Measurements from ENCODE around the gene ZNF275. TPM values are rescaled to one million over a fixed set of nuclear protein-coding genes. Genes with fewer than 3 reads are reported as not detected.

Gene ZNF275
- polyA plus RNA-seq, 4 donors, result 1.1 to 9.0 (median 2.3) TPM

DNA sequence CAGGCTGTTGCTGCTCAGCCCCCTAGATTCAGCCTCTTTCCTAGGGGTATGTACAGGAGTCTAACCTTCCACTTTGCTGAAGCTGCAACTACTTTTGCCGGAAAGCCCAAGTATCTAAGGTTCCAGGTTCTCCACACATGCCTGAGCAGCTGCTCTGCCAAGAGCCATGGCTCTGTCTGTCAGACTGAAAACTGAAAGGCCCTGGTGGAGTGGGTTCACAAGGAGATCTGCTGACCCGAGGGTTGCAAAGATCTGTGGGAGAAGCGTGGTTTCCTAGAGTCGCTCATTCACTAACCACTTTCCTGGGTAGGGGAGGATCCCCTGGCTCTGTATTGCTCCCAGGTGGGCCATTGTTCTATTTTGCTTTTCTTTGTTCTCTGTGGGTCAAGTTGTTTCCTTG is 6.4 kb upstream of the ZNF275 start:
- H3K9me3 ChIP-seq (ENCODE audit: control insufficient read depth in 2 of 2, insufficient read depth in 1 of 2, low read depth in 1 of 2, low read length in 1 of 2), result no peaks in the 10 kb centered on the region
- no peak overlapping the region for H3K4me3 ChIP-seq (ENCODE audit: low read depth in 1 of 3, low read length in 3 of 3)
- no peaks in the 10 kb centered on the region for H3K36me3 ChIP-seq (ENCODE audit: control insufficient read depth in 3 of 3, insufficient read depth in 2 of 3, low read depth in 1 of 3, low read length in 3 of 3)
- H3K4me1 ChIP-seq (ENCODE audit: control insufficient read depth in 3 of 3, insufficient read depth in 2 of 3, low read depth in 1 of 3, low read length in 2 of 3), result no peaks in the 10 kb centered on the region
- 75 to 93% (median 75%) methylated on average over 4 of the region's 4 CpGs for WGBS, 3 donors
- DNase-seq, result no peak
- no peak for FAIRE-seq
- H3K27me3 ChIP-seq (ENCODE audit: control insufficient read depth in 3 of 3, insufficient read depth in 3 of 3, low read length in 3 of 3), result peaks cover 0 to 8% (median 0%) of the 10 kb centered on the region in 3 donors
- no peak overlapping the region for H3K27ac ChIP-seq (ENCODE audit: low read depth in 1 of 3, low read length in 2 of 3)

DNA sequence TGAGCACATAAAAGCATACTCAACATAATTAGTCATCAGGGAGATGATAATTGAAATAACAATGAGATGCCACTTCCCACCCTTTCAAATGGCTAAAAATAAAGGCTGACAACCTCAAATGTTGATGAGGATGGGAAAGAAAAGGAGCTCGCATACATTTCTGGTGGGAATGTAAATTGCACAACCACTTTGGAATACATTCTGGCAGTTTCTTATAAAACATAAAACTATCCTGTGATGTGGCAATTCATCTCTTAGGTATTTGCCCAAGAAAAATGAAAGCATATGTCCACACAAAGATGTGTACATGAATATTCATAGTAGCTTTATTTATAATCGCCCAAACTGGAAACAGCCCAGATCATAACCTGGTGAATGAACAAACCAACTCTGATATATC is 687 bp upstream of the ZNF275 start:
- Histone ChIP-seq H3K4me3 (ENCODE audit: low read depth in 1 of 3, low read length in 3 of 3) (no peak overlapping the region), H3K9me3 (ENCODE audit: control insufficient read depth in 2 of 2, insufficient read depth in 1 of 2, low read depth in 1 of 2, low read length in 1 of 2) (no peaks in the 10 kb centered on the region), H3K4me1 (ENCODE audit: control insufficient read depth in 3 of 3, insufficient read depth in 2 of 3, low read depth in 1 of 3, low read length in 2 of 3) (no peaks in the 10 kb centered on the region), H3K27me3 (ENCODE audit: control insufficient read depth in 3 of 3, insufficient read depth in 3 of 3, low read length in 3 of 3) (peaks cover 0 to 3% (median 0%) of the 10 kb centered on the region in 3 donors), H3K27ac (ENCODE audit: low read depth in 1 of 3, low read length in 2 of 3) (no peak overlapping the region), H3K36me3 (ENCODE audit: control insufficient read depth in 3 of 3, insufficient read depth in 2 of 3, low read depth in 1 of 3, low read length in 3 of 3) (peaks cover 0 to 2% (median 0%) of the 10 kb centered on the region in 3 donors)
- FAIRE-seq, result no peak
- WGBS, 3 donors, result 41 to 64% (median 46%) methylated on average over 2 of the region's 2 CpGs
- DNase-seq, result no peak

DNA sequence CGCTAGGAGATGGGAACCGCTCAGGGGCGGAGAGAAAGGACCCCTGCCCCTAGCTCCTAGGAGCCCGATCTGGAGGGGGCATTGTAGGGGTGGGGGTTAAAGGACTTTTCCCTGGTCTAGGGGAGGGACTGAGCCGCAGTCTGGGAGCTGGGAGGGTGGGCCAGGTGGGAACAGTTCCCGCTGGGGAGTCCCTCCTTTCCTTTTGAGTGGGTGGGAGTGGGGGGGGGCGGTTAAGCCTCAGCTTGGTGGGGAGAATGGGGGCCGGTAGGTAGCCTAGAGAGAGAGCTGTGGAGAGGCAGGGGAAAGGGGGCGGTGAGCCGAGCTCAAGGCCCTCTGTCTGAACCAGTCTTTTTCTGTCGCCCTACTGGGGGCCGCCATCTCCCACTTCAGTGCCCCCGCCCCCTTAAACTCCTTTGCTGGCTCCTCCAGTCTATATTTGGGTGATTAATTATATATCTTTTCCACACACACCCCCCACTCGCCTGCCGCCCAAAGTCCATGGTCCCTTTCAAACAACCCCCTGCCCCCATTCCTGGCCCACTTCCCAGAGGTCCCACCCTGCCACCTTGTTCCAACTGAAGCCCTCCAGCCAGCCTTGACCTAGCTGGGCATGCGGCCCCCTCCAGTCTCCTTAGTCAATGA is 822 bp downstream of the ZNF275 start:
- WGBS, 3 donors, result 10 to 42% (median 30%) methylated on average over 7 to 16 of the region's 16 CpGs
- Histone ChIP-seq H3K9me3 (ENCODE audit: control insufficient read depth in 2 of 2, insufficient read depth in 1 of 2, low read depth in 1 of 2, low read length in 1 of 2) (no peaks in the 10 kb centered on the region), H3K27ac (ENCODE audit: low read depth in 1 of 3, low read length in 2 of 3) (peak overlapping the region in 1 of 3 donors; percentile 68), H3K4me3 (ENCODE audit: low read depth in 1 of 3, low read length in 3 of 3) (peak overlapping the region; percentile 66 to 83 (median 73)), H3K27me3 (ENCODE audit: control insufficient read depth in 3 of 3, insufficient read depth in 3 of 3, low read length in 3 of 3) (peaks cover 0 to 3% (median 0%) of the 10 kb centered on the region in 3 donors), H3K4me1 (ENCODE audit: control insufficient read depth in 3 of 3, insufficient read depth in 2 of 3, low read depth in 1 of 3, low read length in 2 of 3) (no peaks in the 10 kb centered on the region), H3K36me3 (ENCODE audit: control insufficient read depth in 3 of 3, insufficient read depth in 2 of 3, low read depth in 1 of 3, low read length in 3 of 3) (peaks cover 0 to 6% (median 0%) of the 10 kb centered on the region in 3 donors)
- no peak for FAIRE-seq
- DNase-seq, result peak in 1 of 2 donors; percentile 6

GRCh38 chrX:153336121-153336894 is 2.4 kb downstream of the ZNF275 start:
- H3K27ac ChIP-seq (ENCODE audit: low read depth in 1 of 3, low read length in 2 of 3), result no peak overlapping the region
- no peak for DNase-seq
- H3K4me3 ChIP-seq (ENCODE audit: low read depth in 1 of 3, low read length in 3 of 3), result no peak overlapping the region
- no peaks in the 10 kb centered on the region for H3K4me1 ChIP-seq (ENCODE audit: control insufficient read depth in 3 of 3, insufficient read depth in 2 of 3, low read depth in 1 of 3, low read length in 2 of 3)
- peaks cover 0 to 2% of the 10 kb centered on the region in 2 donors for H3K9me3 ChIP-seq (ENCODE audit: control insufficient read depth in 2 of 2, insufficient read depth in 1 of 2, low read depth in 1 of 2, low read length in 1 of 2)
- WGBS, 3 donors, result 71 to 90% (median 81%) methylated on average over 11 of the region's 11 CpGs
- no peaks in the 10 kb centered on the region for H3K27me3 ChIP-seq (ENCODE audit: control insufficient read depth in 3 of 3, insufficient read depth in 3 of 3, low read length in 3 of 3)
- no peak for FAIRE-seq
- H3K36me3 ChIP-seq (ENCODE audit: control insufficient read depth in 3 of 3, insufficient read depth in 2 of 3, low read depth in 1 of 3, low read length in 3 of 3), result peaks cover 0 to 9% (median 0%) of the 10 kb centered on the region in 3 donors

- no peaks in the 10 kb centered on the region for H3K27me3 ChIP-seq (ENCODE audit: control insufficient read depth in 3 of 3, insufficient read depth in 3 of 3, low read length in 3 of 3)
- H3K36me3 ChIP-seq (ENCODE audit: control insufficient read depth in 3 of 3, insufficient read depth in 2 of 3, low read depth in 1 of 3, low read length in 3 of 3), result peaks cover 0 to 9% (median 0%) of the 10 kb centered on the region in 3 donors
- FAIRE-seq (no peak), DNase-seq (no peak)
- no peaks in the 10 kb centered on the region for H3K4me1 ChIP-seq (ENCODE audit: control insufficient read depth in 3 of 3, insufficient read depth in 2 of 3, low read depth in 1 of 3, low read length in 2 of 3)
- no peak overlapping the region for H3K27ac ChIP-seq (ENCODE audit: low read depth in 1 of 3, low read length in 2 of 3)
- peaks cover 0 to 2% of the 10 kb centered on the region in 2 donors for H3K9me3 ChIP-seq (ENCODE audit: control insufficient read depth in 2 of 2, insufficient read depth in 1 of 2, low read depth in 1 of 2, low read length in 1 of 2)
- WGBS, 3 donors, result 78 to 93% (median 83%) methylated on average over 5 of the region's 5 CpGs
- H3K4me3 ChIP-seq (ENCODE audit: low read depth in 1 of 3, low read length in 3 of 3), result no peak overlapping the region
These were observed 3.0 kb downstream of the ZNF275 start for GRCh38 chrX:153336988-153337387.

DNA sequence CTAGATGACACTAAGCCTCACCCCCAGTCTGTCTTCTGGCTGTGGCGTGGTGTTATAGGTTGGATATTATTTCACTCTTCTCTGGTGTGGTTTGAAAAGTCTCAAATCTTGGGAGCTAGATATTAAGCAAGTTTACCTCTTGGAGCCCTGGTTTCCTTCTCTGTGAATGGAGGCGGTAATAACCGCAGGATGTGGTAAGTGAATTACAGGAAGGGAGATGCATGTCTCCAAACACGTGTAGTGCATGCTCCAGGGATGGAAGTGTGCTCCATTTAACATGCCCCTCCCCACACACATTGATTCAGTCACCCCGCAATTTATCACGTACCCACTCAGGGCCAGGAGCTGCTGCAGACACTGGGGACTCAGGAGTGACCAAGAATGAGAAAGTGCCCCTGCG is 4.9 kb downstream of the ZNF275 start:
- Histone ChIP-seq H3K27me3 (ENCODE audit: control insufficient read depth in 3 of 3, insufficient read depth in 3 of 3, low read length in 3 of 3) (no peaks in the 10 kb centered on the region), H3K27ac (ENCODE audit: low read depth in 1 of 3, low read length in 2 of 3) (no peak overlapping the region), H3K4me3 (ENCODE audit: low read depth in 1 of 3, low read length in 3 of 3) (no peak overlapping the region), H3K36me3 (ENCODE audit: control insufficient read depth in 3 of 3, insufficient read depth in 2 of 3, low read depth in 1 of 3, low read length in 3 of 3) (peaks cover 0 to 16% (median 0%) of the 10 kb centered on the region in 3 donors), H3K9me3 (ENCODE audit: control insufficient read depth in 2 of 2, insufficient read depth in 1 of 2, low read depth in 1 of 2, low read length in 1 of 2) (peaks cover 0 to 2% of the 10 kb centered on the region in 2 donors), H3K4me1 (ENCODE audit: control insufficient read depth in 3 of 3, insufficient read depth in 2 of 3, low read depth in 1 of 3, low read length in 2 of 3) (no peaks in the 10 kb centered on the region)
- no peak for FAIRE-seq
- WGBS, 3 donors, result 82 to 88% (median 83%) methylated on average over 7 of the region's 7 CpGs
- no peak for DNase-seq

GRCh38 chrX:153339662-153340061 is 5.7 kb downstream of the ZNF275 start:
- Histone ChIP-seq H3K4me1 (ENCODE audit: control insufficient read depth in 3 of 3, insufficient read depth in 2 of 3, low read depth in 1 of 3, low read length in 2 of 3) (no peaks in the 10 kb centered on the region), H3K4me3 (ENCODE audit: low read depth in 1 of 3, low read length in 3 of 3) (no peak overlapping the region), H3K9me3 (ENCODE audit: control insufficient read depth in 2 of 2, insufficient read depth in 1 of 2, low read depth in 1 of 2, low read length in 1 of 2) (peaks cover 0 to 2% of the 10 kb centered on the region in 2 donors), H3K36me3 (ENCODE audit: control insufficient read depth in 3 of 3, insufficient read depth in 2 of 3, low read depth in 1 of 3, low read length in 3 of 3) (peaks cover 0 to 24% (median 0%) of the 10 kb centered on the region in 3 donors), H3K27me3 (ENCODE audit: control insufficient read depth in 3 of 3, insufficient read depth in 3 of 3, low read length in 3 of 3) (no peaks in the 10 kb centered on the region), H3K27ac (ENCODE audit: low read depth in 1 of 3, low read length in 2 of 3) (no peak overlapping the region)
- 79 to 98% (median 98%) methylated on average over 4 of the region's 4 CpGs for WGBS, 3 donors
- DNase-seq (no peak), FAIRE-seq (no peak)

DNA sequence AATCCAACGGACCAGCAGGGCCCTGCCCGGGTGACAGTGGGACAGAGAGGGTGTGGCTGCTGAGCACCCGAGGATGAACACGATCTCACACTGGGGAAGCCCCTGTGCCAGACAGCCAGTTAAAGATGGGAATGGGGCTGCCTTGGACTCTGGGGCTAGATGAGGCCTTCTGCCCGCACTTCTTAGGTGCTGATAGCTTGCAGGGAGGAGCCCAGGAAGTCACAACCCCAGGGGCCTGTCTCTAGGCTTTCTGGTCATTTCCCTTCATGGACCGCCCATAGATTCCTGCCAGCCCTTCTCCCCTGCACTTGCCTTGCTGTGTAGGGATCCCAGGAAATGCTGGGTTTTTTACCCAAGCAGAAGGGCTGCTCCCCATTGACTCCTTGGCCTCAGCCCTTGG is 6.2 kb downstream of the ZNF275 start:
- peaks cover 0 to 27% (median 0%) of the 10 kb centered on the region in 3 donors for H3K36me3 ChIP-seq (ENCODE audit: control insufficient read depth in 3 of 3, insufficient read depth in 2 of 3, low read depth in 1 of 3, low read length in 3 of 3)
- FAIRE-seq, result no peak
- no peak overlapping the region for H3K27ac ChIP-seq (ENCODE audit: low read depth in 1 of 3, low read length in 2 of 3)
- H3K9me3 ChIP-seq (ENCODE audit: control insufficient read depth in 2 of 2, insufficient read depth in 1 of 2, low read depth in 1 of 2, low read length in 1 of 2), result peaks cover 0 to 2% of the 10 kb centered on the region in 2 donors
- no peak overlapping the region for H3K4me3 ChIP-seq (ENCODE audit: low read depth in 1 of 3, low read length in 3 of 3)
- no peak for DNase-seq
- WGBS, 3 donors, result 88 to 94% (median 91%) methylated on average over 6 of the region's 6 CpGs
- no peaks in the 10 kb centered on the region for H3K27me3 ChIP-seq (ENCODE audit: control insufficient read depth in 3 of 3, insufficient read depth in 3 of 3, low read length in 3 of 3)
- no peaks in the 10 kb centered on the region for H3K4me1 ChIP-seq (ENCODE audit: control insufficient read depth in 3 of 3, insufficient read depth in 2 of 3, low read depth in 1 of 3, low read length in 2 of 3)
